ENCODE measurements around the gene ARL6IP4.

ARL6IP4 gene

DNA sequence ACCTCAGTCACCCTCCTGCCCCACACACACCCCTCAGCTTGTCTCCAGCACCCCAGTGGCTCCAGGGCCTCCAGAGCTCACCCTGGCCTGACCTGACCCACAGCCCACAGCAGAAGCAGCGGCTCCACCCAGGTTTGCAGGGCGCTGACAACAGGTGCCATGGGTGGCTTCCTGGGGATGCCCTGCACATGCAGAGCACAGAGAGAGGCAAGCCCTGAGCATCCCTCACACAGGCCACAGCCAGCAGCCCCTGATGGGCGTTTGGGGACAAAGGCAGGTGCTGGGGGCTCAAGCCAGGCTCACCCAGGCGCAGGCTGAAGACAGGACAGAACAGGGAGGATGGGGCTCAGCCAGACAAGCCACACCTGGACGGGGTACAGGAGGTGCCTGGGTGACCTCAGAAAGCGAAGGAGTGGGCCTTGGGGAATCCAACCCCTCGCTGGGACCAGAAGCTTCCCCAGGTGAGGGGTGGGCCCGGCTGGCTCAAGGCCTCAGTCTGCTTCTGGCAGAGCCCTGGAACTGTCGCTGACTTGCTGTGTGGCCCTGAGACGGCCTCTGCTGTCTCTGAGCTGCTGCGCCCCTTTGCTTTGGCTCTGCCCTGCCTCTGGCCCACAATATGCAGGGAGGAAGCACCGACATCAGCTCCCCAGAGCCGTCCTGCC lies 10.6 kb downstream of the ARL6IP4 start:
- DNase-seq (ENCODE audit: low read depth), result no peak

DNA sequence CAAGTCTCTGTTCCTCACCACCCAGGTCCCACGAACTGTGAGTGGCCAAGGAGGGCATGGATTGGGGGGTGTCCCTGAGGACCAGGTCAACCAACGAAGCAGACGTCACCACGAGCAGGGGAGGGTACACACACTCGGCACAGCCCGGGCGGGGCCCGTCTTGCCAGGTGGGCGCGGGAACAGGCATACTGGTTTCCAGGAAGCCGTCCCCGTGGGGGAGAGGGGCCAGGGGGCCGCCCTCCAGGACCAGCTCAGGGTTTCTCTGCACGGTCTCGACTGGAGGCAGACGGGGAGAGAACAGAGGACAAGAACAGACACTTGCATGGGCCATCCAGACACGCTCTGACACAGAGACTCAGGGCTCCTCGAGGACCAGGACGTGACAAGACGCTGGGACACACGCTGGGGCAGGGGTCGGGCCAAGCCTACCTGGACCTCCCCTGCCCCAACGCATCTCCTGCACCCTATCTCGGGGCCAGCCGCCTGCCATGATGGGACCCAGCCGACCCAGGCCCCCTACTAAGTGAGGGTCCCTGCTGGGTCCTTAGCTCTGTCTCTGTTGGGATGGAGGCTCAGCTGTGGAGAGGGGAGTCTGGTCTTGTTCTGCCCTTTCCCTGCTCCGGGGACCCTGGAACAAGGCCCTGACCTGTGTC lies 11.3 kb downstream of the ARL6IP4 start:
- no peak for DNase-seq (ENCODE audit: low read depth)

DNA sequence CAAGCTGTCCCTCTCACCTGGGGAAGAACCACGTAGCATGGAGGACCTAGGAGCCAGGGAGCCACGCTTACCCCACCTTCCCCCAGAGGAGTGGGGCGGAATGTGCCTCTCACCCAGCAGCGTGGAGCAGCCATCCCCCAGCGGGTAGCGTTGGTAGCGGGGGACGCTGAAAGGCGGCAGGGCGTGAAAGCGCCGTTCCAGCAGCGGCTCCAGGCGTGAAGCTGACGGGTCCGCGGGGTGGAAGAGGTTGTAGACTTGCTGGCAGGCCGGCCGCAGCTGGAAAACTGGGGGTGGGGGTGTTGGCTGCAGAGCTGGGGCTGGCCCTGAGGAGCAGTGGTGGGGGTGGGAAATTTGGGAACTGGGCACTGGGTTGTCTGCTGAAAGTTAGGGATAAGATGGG lies 11.9 kb downstream of the ARL6IP4 start:
- DNase-seq (ENCODE audit: low read depth), result no peak

DNA sequence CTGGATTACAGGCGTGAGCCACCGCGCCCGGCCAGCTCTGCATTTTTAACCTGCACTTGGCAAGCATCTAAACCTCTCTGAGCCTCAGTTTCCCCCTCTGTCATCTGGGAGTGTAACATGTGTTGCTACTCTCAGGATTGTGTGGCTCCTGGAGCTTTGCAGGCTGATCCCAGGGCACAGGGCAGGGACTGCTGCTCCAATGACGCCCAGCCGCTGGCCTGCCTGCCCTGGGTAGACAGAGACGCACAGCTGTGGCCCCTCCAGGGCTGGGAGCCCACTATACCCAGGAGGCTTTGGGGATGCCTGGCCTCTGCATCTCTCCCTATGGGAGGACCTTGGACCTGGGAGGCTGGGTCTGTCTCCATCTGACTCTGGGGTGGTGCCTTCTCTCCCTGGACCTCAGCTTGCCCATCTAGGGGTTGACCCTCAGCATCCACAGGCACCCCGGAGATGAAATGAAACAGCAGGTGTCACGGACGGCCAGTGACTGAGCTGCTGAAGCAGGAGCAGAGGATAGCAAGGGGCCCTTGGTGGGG lies 13.7 kb downstream of the ARL6IP4 start:
- DNase-seq (ENCODE audit: low read depth), result no peak

DNA sequence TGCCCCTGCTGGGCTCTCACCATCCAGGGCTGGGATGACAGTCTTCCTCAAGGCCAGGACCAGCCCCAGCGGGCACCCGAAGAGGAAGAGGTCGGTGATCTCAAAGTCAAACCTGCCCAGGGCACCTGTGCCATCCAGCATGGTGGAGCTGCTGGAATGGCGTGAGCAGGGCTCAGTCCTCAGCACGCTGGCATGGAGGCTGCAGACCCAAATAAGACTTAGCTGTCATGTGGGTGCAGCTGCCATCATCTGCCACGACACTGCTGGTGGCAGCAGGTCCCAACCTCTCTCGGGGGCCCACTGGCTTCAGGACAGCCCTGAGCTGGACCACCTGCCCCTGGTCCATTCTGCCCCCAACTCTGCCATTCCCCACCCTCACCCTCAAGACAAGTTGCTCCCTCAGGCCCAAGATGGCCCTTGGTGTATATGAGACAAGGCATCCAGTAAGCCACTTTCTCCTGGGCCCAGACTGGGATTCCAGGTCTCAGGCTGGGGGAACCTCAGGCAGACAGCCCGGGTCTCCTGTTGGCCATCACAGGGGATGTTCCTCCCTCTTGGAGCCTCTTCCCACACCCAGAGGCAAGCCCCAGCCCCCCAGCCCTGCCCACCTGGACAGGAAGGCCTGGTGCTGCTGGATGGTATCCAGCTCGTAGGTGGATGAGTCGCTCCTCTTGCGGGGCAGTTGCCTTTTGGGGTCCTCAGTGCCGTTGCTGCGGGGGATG lies 14.5 kb downstream of the ARL6IP4 start:
- no peak for DNase-seq (ENCODE audit: low read depth)

DNA sequence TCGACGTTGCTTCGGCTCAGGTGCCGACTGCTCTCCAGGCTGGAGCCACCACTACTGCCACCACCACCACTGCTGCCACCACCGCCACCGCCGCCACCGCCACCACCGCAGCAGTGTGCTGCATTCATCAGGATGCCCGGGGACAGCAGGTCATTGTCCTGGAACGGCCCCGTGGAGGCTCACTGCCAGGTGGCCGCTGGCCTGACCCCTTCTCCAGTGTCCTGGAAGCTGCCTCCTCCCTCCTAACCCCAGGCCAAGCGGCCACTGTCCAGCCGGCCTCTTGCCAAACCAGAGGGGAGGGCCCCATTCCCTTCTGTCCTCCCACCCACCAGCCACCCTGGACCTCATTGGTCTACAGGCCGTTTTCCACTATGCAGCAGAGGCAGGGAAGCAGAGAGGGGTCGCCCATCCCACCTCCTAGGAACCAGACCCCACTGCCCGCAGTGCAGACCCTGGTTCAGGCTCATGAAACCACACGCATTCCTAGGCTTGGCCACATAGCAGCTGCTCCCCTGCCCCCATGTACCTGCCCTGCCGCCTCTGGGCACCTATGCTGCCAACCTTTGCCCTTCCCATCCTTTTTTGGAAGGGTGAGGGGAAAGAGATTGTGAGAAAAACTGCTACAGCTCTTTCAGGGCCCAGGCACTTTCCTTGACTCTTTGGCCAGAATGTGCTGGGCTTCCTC lies 15.2 kb downstream of the ARL6IP4 start:
- DNase-seq (ENCODE audit: low read depth), result no peak

DNA sequence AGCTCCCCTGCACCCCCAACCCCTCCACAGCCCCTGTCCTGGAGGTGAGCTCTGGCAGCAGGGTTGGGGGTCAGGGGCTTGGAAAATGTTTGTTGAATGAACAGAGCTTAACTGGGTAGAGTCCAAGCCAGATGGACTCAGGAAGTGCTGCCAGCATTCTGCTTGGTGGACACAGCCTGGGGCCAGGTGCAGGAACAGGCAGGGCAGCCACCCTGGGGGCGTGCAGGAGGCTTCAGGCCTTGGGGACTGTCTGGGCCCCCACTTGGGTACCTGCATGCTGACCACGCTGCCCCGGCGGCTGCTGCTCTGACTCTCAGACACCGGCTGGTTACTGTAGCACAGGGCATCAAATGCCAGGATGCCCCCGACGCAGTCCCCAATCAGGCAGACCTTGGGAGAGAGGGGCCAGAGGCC lies 15.7 kb downstream of the ARL6IP4 start:
- DNase-seq (ENCODE audit: low read depth), result no peak

DNA sequence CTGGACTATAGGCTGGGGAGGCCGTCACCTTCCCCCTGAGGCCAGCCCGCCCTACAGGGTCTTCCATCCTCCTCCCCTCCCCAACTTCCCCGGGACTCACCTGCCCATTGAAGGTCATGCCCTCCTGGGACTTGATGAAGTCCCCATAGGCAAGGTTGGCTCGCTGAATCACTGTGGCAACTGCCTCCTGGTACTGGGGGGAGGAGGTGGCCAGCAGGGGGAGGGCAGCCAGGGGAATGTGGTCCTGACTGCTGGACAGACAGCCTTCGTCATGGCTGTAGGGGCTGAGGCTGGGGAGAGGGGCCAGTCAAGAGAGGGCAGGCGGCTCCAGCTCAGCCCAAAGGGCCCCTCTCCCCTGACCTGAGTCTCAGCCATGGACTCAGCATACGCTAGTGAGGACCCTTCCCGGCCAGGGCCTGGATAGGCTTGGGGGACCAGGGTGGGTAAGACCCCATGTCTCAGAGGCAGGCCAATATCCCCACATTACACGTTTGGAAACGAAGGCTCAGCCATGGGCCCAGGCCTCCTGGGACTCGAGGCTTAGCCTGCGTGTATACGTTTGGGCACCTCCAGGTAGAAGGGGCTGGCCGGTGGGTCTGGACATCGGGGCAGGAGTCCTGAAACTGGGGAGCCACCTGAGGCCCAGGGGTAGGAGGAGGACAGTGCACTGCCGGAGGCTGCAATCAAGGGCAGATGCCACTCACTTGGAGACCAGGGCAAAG lies 16.3 kb downstream of the ARL6IP4 start:
- no peak for DNase-seq (ENCODE audit: low read depth)

DNA sequence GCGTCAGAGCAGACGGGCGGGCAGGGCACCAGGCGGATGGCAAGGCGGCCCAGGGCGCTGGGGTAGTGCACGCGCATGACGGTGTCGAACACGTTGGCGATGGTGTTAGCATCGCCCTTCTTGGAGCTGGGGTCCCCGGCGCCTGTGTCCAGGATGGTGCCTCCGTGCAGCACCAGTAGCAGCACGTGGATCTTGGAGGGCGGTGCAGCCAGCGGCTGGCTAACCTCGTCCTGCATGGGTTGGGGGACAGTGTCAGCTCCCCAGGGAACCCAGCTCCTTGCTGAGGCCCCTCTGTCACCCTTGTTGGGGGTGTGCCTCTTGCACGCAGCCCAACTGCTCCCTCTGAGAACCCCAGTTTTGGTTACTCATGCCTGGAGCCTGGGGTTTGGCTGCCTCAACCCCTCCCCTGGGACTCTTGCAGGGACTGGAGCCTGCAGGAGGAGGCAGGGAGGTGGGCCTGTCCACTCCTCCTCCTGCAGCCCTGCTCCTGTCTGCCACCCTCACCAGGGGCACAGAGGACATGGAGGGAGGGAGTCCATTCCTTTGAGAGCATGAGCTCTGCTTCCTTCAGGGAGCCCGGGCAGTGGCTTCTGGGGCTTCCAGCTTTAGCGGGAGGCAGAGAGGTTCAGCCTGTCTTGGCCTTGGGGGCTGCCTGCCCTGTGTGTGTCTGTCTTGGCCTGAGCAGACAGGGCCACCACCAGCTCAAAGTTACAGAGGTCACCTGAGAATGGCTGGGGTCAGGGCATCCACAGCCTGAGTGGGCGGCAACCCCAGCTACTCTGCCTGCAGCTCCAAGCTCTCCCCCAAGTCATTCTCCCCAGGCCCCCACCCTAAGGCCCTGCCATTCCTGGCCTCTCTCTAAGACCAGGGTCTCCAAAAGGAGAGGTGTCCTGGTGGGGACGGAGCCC lies 17.1 kb downstream of the ARL6IP4 start:
- DNase-seq (ENCODE audit: low read depth), result no peak

DNA sequence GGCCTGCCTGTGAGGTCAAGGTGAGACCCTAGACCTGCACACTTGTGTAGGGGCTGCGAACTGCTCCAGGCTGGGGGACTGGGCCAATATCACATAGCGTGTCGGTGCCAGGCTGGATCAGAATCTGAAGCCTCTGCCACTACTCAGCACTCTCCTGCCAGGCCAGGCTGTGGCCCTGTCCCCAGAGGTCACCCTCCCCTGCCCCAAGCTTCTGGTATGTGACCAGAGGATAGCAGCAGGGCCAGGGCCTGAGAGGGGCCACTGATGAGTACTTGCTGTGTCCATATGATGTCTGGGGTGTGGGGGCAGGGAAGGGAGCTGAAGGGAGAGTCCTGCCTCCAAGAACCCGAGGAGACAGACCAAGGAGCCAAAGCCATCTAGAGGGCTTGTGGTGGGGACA lies 17.8 kb downstream of the ARL6IP4 start:
- DNase-seq (ENCODE audit: low read depth), result no peak

DNA sequence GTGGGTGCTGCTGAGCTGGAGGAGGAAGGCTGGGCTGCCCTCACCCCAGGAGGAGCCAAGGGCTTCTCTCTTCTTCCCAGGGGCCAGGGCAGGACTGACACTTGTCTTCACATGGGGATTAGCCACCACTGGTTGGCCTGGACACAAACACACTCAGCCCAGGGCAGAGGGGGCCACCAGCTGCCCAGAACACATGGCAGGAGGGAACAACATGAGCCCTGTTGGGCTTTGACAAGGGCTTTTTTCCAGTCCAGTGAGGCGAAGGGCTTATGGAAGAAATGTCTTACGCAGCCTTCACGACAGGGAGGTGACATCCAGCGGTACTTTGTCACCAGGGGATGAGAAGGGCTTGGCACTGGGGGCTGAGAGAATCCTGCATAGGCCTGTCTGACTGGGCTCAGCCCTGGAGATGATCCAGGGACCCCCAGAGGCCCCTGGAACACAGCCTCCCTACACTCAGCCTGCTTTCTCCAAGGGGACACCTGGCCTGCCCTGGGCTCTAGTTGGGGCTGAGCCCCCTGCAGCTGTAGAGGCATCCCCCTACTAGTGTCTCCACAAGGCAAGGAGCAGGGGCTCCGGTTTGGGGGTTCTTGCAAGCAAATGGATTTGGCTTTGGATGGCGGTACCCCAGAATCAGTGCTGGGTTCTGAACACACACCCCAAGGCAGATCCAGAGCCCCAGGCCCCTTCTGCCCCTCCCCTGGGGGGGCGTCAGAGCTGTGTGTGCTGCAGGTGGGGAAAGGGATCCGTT lies 18.9 kb downstream of the ARL6IP4 start:
- DNase-seq (ENCODE audit: low read depth), result no peak

DNA sequence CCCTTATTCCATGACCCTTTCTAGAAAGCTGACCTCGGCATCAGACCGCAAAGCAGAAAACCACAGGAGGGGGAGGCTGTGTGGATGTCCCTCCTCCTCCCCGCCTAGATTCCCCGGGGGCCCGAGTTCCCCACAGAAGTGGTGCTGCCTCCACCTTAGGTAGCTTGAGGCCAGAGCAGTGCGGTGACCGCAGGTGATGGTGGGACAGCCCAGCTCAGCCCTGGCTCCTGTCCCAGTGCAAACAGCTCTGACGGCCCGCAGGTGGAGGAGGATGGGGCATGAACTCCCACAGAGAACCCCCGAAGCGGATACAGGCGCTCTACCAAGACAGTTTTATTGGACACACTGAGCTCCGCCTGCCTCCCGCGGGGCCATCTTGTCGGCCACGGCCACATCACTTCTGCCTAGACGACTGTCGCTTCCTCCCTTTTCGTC lies 19.5 kb downstream of the ARL6IP4 start:
- DNase-seq (ENCODE audit: low read depth), result no peak

DNA sequence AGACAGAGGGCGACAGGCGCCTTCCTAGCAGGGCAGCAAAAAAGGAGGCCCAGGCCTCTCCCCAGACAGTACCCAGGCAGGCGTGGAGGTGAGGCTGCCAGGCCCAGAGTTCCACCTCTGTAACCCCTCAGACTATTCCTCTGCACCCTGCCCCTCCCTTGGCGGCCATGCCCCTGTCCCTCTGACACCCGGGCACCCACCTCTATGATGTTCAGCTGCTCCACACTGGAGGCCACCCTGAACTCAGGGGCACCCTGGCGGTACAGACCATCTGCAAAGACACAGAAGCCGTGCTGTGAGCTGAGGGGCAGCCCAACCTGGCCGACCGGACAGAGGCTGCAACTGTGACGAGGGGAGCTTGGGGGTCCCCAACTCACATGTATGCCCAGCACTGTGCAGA lies 20.1 kb downstream of the ARL6IP4 start:
- no peak for DNase-seq (ENCODE audit: low read depth)

DNA sequence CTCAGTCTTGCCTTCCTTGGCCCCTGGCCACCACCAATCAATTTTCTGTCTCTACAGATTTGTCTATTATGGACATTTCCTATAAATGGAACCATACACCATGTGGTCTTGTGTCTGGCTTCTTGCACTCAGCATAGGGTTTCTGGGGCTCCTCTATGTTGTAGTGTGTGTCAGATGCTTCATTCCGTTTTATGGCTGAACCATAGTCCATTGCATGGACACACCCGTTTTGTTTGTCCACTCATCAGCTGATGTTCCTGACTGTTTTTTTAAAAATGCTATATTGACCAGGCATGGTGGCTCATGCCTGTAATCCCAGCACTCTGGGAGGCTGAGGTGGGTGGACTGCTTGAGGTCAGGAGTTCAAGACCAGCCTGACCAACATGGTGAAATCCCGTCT lies 21.0 kb downstream of the ARL6IP4 start:
- DNase-seq (ENCODE audit: low read depth), result no peak

DNA sequence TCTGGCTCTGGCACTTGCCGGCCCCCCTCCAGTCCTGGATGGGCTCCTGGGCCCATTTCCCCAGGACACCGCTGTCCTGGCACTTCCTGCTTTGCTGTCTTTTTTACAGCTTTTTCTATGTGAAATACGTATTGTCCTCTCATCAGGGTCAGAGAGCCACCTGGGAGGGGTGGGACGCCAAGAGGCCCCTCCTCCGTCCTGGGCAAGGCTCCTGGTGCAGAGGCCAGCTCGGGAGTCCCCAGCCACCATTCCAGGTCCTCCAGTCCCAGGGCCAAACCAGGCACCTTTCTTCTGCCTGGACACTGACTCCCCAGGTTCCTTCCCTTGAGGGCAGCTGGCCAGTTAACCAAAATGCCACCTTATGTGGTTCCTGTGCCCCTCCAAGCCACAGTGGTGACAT lies 22.8 kb downstream of the ARL6IP4 start:
- DNase-seq (ENCODE audit: low read depth), result no peak

DNA sequence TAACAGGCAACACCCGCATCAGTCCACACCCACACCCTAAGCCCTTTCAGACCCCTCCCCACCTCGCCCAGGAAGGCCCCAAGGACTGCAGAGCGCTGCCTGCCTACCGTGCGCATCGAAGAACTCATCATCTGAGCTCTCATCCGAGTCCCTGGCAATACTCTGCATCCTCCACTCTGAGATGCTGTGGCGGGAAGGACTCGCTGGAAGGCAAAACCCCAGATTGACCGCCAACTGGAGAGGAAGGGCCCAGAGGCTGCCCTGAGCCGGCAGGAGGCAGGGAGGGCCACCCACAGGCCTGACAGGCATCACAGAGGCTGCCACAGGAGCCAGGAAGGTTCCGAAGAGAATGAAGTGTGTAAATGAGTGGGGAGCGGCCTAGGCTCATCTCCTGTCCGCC lies 23.8 kb downstream of the ARL6IP4 start:
- DNase-seq (ENCODE audit: low read depth), result no peak

DNA sequence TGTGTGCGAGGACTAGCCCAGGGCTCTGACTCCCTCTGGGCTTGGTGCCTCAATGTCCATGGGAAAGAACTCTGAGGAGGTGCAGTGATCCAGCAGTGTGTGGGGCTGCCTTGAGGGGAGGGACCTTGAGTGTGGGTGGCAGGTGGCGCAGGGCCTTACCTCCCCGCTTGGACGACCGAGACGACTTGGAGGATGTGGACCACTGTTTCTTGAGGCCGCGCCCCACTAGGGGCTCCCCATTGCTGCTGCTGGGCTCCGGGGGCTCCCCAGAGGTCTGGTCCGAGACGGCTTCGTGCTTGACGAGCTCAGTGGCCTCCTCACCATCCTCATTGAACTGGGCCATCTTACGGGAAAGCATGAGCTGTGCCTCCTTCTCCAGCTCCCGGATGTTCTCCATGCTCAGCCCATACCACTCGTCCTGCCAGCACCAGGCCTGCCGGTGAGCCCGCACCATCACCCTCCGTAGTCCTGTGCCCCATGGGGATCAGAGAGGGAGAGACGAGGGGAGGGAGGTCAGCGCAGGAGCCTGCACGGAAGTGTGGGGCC lies 24.7 kb downstream of the ARL6IP4 start:
- no peak for DNase-seq (ENCODE audit: low read depth)

DNA sequence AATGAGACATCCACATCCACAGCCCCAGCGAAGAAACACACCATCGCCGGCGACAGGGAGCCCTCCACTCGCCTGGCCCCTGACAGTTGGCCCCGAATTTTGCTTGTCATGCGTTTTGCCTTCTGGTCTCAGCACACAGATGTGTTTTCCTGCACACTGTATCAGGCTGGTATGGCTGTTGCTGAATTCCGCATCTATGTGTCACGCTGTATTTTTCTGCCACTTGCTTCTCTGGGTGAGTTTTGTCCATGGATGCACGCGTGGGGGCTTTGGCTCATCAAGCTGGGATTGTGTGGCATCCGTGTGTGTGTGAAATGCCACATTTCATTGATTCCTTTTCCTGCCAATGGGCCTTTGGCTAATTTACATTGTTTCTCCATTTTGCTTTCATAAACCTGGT lies 26.5 kb downstream of the ARL6IP4 start:
- DNase-seq (ENCODE audit: low read depth), result no peak

DNA sequence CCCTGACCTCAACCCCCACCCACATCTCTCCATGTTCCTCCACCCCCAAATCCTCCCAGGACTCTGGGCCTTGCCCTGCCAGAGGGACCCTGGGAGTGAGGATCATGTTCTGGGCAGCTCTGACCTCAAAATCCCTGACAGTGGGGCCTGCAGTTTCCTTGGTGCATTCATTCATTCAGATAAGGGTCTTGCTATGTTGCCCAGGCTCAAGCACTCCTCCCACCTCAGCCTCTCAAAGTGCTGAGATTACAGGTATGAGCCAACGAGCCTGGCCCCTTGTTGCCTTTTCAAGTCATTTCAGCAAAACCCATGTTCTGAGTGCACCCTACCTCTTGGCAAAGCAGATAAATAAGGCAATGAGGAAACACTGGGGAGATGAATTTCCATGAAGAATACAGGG lies 29.6 kb downstream of the ARL6IP4 start:
- no peak for DNase-seq (ENCODE audit: low read depth)

DNA sequence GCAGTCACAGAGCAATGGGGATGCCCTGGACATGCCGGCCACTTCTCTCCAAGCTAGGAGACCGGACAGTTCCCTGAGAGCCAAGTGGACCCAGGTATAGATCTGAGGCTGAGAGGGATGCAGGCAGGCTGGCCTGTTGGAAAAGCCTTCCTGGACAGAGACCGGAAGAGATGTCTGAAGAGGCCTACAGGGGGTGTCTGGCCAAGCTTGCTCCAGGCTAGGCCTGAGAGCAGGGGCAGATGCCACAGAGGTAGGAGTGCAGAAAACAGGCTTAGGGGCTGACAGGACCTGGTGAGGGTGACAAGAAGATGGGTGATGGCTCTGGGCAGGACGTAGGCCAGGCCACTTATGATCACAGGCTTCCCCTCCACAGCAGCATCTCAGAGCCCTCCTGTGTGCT lies 30.2 kb downstream of the ARL6IP4 start:
- DNase-seq (ENCODE audit: low read depth), result no peak

Data from T follicular helper cell (primary cell).